Spleen (tissue), 11 donors: ENCODE results near the gene ZNF598. TPM values are rescaled to one million over a fixed set of nuclear protein-coding genes. Genes with fewer than 3 reads are reported as not detected.

ENCODE experiments used
- DNase-seq: peaks from one replicate; pipeline ENCODE4 v3.0.0-alpha.2; 2020
- H3K27ac ChIP-seq, 8 donors: fragments of 200-600 bp; sonication (generic) in 7 of 8; 1 replicate in 4 of 8; 2 replicates in 4 of 8; pipeline versions ENCODE4 v1.5.0 to v1.8.0; 2016 to 2021; ENCODE audit warnings: inconsistent platforms in 4 of 8, mild to moderate bottlenecking in 4 of 8, moderate library complexity in 1 of 8
- H3K27me3 ChIP-seq, 7 donors: fragments of 200-600 bp; sonication (generic) in 6 of 7; replicated peaks in 1 of 7; 1 replicate in 4 of 7; 2 replicates in 3 of 7; pipeline versions ENCODE4 v1.5.0 to v1.8.0; 2016 to 2021; ENCODE audit warnings: inconsistent platforms in 3 of 7, mild to moderate bottlenecking in 1 of 7
- H3K36me3 ChIP-seq, 6 donors: fragments of 200-600 bp; sonication (generic) in 5 of 6; 1 replicate in 4 of 6; 2 replicates in 2 of 6; pipeline versions ENCODE4 v1.5.0 to v1.8.0; 2016 to 2021; ENCODE audit warnings: inconsistent platforms in 2 of 6
- H3K4me1 ChIP-seq, 6 donors: fragments of 200-600 bp; sonication (generic) in 5 of 6; 1 replicate in 3 of 6; 2 replicates in 3 of 6; pipeline versions ENCODE4 v1.5.0 to v1.8.0; 2016 to 2021; ENCODE audit warnings: inconsistent platforms in 3 of 6
- H3K4me3 ChIP-seq, 8 donors: fragments of 200-600 bp; sonication (generic) in 7 of 8; 1 replicate in 4 of 8; 2 replicates in 4 of 8; pipeline versions ENCODE4 v1.5.0 to v1.8.0; 2016 to 2021; ENCODE audit warnings: inconsistent platforms in 4 of 8, mild to moderate bottlenecking in 4 of 8, moderate library complexity in 2 of 8
- H3K9me3 ChIP-seq, 8 donors: fragments of 200-600 bp; sonication (generic) in 7 of 8; 1 replicate in 4 of 8; 2 replicates in 4 of 8; pipeline versions ENCODE4 v1.5.0 to v1.8.0; 2016 to 2021; ENCODE audit warnings: inconsistent platforms in 4 of 8
- POLR2A ChIP-seq, 3 donors: fragments of 450-650 bp; IDR thresholded peaks; one replicate each; pipeline ENCODE4 v1.5.1; 2017; ENCODE audit warnings: antibody characterized with exemption in 3 of 3, mild to moderate bottlenecking in 1 of 3
- POLR2AphosphoS5 ChIP-seq, 3 donors: sonication (generic); formaldehyde crosslinking; IDR thresholded peaks; one replicate each; pipeline ENCODE4 v1.5.1; 2017; ENCODE audit warnings: antibody characterized with exemption in 3 of 3
- WGBS, 5 donors: extraction: QIAGEN DNeasy Blood & Tissue Kit in 3 of 5; methylation state at CpG; one replicate each; pipeline versions ENCODE4 v1.1.5 to v1.1.7; 2013 to 2018; 5-methylcytosine and 5-hydroxymethylcytosine counted together
- intact Hi-C: fragments of 100-400 bp; cut with DNase I; formaldehyde crosslinking; loops from one replicate; pipeline ENCODE4 v1.15.0; 2023; ENCODE audit warnings: low total_unique reads
- polyA plus RNA-seq, 3 donors: library from polyadenylated mRNA; stranded (reverse); fragments of 200-250 nt; gene quantifications; one replicate each; pipeline ENCODE4 v1.2.1, GENCODE V29; 2013
- total RNA-seq, 7 donors: library from RNA; depleted of rRNA in 3 of 7; stranded (reverse); fragments of >200 nt in 3 of 7; fragmentation: NEBNext Ultra II Directional in 4 of 7; extraction: Animal tissue kit (Norgen Biotek cat#: 25700) in 4 of 7; gene quantifications; one replicate each; pipeline versions ENCODE4 v1.1.0 to v1.2.1, GENCODE V29; 2016 to 2021
- TF ChIP-seq, protein P1 (sequence below), 11 experiments: fragments of 200-600 bp in 7 of 11; fragments of 450-650 bp in 4 of 11; sonication (generic) in 4 of 11; IDR thresholded peaks in 8 of 11; conservative IDR thresholded peaks in 3 of 11; 1 replicate in 7 of 11; 2 replicates in 4 of 11; pipeline versions ENCODE4 v1.4.0 to v1.8.0; 2016 to 2021; ENCODE audit warnings: antibody characterized with exemption in 11 of 11, inconsistent platforms in 4 of 11, mild to moderate bottlenecking in 1 of 11
- donor health status: healthy with polysubstance abuse.
- donor health status: DM: no; HTN: no; CAD: no; lungs with moderate emphysema.
- donor health status: DM: no; HTN: no; CAD: no.
- donor health status: Bipolar disorder and iron deficiency.
- donor health status: healthy.
- donor health status: DM: no; HTN: no; CAD: no.
- donor health status: DM: yes; HTN: yes; CAD: no.

The ZNF598 gene
- total and polyA plus RNA-seq, 10 donors = 21.8 to 56.2 (median 42.0) TPM

DNA sequence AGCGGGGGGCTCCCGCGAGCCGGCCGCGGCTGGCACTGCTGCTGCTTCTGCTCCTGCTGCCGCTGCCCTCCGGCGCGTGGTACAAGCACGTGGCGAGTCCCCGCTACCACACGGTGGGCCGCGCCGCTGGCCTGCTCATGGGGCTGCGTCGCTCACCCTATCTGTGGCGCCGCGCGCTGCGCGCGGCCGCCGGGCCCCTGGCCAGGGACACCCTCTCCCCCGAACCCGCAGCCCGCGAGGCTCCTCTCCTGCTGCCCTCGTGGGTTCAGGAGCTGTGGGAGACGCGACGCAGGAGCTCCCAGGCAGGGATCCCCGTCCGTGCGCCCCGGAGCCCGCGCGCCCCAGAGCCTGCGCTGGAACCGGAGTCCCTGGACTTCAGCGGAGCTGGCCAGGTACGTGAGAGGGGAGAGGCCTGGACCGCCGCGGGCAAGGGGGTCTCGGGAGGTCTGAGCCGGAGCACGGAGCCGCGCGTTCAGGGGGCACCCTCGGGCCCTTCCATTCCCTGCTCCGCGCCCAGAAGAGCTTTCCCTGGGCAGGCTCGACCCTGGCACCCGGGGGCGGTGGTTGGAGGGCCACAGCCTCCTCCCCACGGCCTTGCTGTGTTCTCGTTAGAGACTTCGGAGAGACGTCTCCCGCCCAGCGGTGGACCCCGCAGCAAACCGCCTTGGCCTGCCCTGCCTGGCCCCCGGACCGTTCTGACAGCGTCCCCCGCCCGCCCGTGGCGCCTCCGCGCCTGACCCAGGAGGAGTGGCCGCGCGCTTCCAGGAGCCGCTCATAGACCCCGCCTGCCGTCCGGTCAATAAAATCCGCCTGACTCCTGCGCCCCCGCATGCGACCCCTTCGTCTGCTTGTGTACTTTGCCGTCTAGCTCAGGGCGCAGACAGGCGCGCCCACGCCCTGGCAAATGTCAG is 10.6 kb upstream of the ZNF598 start:
- H3K36me3 ChIP-seq = no peaks in the 10 kb centered on the region
- H3K27me3 ChIP-seq = peaks cover 0 to 70% (median 32%) of the 10 kb centered on the region in 7 donors
- no peaks in the 10 kb centered on the region for H3K9me3 ChIP-seq
- peaks cover 27 to 50% (median 40%) of the 10 kb centered on the region in 6 donors for H3K4me1 ChIP-seq
- intact Hi-C loops = no loop called here
- 0 to 3% (median 2%) methylated on average over 8 to 96 of the region's 96 CpGs for WGBS, 5 donors
- TF ChIP-seq POLR2AphosphoS5 (IDR thresholded peaks at IDR 0.05) (no peak), POLR2A (IDR thresholded peaks at IDR 0.05) (no peak)
- TF ChIP-seq, protein P1, sequence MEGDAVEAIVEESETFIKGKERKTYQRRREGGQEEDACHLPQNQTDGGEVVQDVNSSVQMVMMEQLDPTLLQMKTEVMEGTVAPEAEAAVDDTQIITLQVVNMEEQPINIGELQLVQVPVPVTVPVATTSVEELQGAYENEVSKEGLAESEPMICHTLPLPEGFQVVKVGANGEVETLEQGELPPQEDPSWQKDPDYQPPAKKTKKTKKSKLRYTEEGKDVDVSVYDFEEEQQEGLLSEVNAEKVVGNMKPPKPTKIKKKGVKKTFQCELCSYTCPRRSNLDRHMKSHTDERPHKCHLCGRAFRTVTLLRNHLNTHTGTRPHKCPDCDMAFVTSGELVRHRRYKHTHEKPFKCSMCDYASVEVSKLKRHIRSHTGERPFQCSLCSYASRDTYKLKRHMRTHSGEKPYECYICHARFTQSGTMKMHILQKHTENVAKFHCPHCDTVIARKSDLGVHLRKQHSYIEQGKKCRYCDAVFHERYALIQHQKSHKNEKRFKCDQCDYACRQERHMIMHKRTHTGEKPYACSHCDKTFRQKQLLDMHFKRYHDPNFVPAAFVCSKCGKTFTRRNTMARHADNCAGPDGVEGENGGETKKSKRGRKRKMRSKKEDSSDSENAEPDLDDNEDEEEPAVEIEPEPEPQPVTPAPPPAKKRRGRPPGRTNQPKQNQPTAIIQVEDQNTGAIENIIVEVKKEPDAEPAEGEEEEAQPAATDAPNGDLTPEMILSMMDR (IDR thresholded peaks at IDR 0.05 in 8 of 11, conservative IDR thresholded peaks at IDR 0.05 in 3 of 11) = no peak
- peak overlapping the region in 6 of 8 donors; percentile 8 to 50 (median 13) for H3K4me3 ChIP-seq
- DNase-seq = peak; percentile 74
- no peak overlapping the region for H3K27ac ChIP-seq

GRCh38 chr16:2019518-2019920 is 9.9 kb upstream of the ZNF598 start, which contains the start of gene NPW:
Gene NPW (plus strand): TSS chr16:2019785.
- H3K9me3 ChIP-seq = no peaks in the 10 kb centered on the region
- H3K4me1 ChIP-seq = peaks cover 26 to 44% (median 36%) of the 10 kb centered on the region in 6 donors
- 1 to 14% (median 3%) methylated on average over 5 to 33 of the region's 33 CpGs for WGBS, 5 donors
- no peaks in the 10 kb centered on the region for H3K36me3 ChIP-seq
- intact Hi-C loops = no loop called here
- TF ChIP-seq, protein P1 (IDR thresholded peaks at IDR 0.05 in 8 of 11, conservative IDR thresholded peaks at IDR 0.05 in 3 of 11) = no peak
- TF ChIP-seq POLR2A (IDR thresholded peaks at IDR 0.05) (no peak), POLR2AphosphoS5 (IDR thresholded peaks at IDR 0.05) (no peak)
- peak; percentile 74 for DNase-seq
- peaks cover 0 to 64% (median 32%) of the 10 kb centered on the region in 7 donors for H3K27me3 ChIP-seq
- peak within 1 kb of the TSS in 6 of 8 donors; percentile 8 to 50 (median 13) for H3K4me3 ChIP-seq
- no peak within 1 kb of the TSS for H3K27ac ChIP-seq

GRCh38 chr16:2016407-2016922 is 6.8 kb upstream of the ZNF598 start:
- Histone ChIP-seq H3K36me3 (no peaks in the 10 kb centered on the region), H3K27ac (no peak overlapping the region), H3K4me1 (peaks cover 8 to 21% (median 15%) of the 10 kb centered on the region in 6 donors), H3K27me3 (peaks cover 0 to 48% (median 26%) of the 10 kb centered on the region in 7 donors), H3K9me3 (no peaks in the 10 kb centered on the region), H3K4me3 (no peak overlapping the region)
- peak; percentile 65 for DNase-seq
- intact Hi-C loops = no loop called here
- no peak for TF ChIP-seq POLR2A (IDR thresholded peaks at IDR 0.05)
- TF ChIP-seq, protein P1 (IDR thresholded peaks at IDR 0.05 in 8 of 11, conservative IDR thresholded peaks at IDR 0.05 in 3 of 11) = peak in 6 of 11 experiments; percentile 15 to 54 (median 39)
- 30 to 43% (median 39%) methylated on average over 8 to 13 of the region's 13 CpGs for WGBS, 5 donors

GRCh38 chr16:2015947-2016208 is 6.3 kb upstream of the ZNF598 start:
- intact Hi-C loops = no loop called here
- peaks cover 0 to 42% (median 20%) of the 10 kb centered on the region in 7 donors for H3K27me3 ChIP-seq
- H3K4me1 ChIP-seq = peaks cover 8 to 18% (median 15%) of the 10 kb centered on the region in 6 donors
- H3K9me3 ChIP-seq = no peaks in the 10 kb centered on the region
- 85 to 93% (median 86%) methylated on average over 7 of the region's 7 CpGs for WGBS, 5 donors
- no peak for DNase-seq
- TF ChIP-seq POLR2AphosphoS5 (IDR thresholded peaks at IDR 0.05) (no peak), POLR2A (IDR thresholded peaks at IDR 0.05) (no peak)
- TF ChIP-seq, protein P1 (IDR thresholded peaks at IDR 0.05 in 8 of 11, conservative IDR thresholded peaks at IDR 0.05 in 3 of 11) = no peak
- H3K36me3 ChIP-seq = no peaks in the 10 kb centered on the region
- no peak overlapping the region for H3K27ac ChIP-seq
- H3K4me3 ChIP-seq = no peak overlapping the region
